ENCODE data around the gene CORO2B. TPM values are rescaled to one million over a fixed set of nuclear protein-coding genes. Genes with fewer than 3 reads are reported as not detected.

The CORO2B gene
- total RNA-seq, 6 experiments from 2014 or later: 9.3 to 11.0 (median 9.9) TPM

- H3K36me3 Mint-ChIP-seq (ENCODE audit: low read depth): no peaks in the 10 kb centered on the region
- H3K9me3 Mint-ChIP-seq: no peaks in the 10 kb centered on the region
- no peak overlapping the region for H3K4me3 Mint-ChIP-seq
- H3K27me3 Mint-ChIP-seq (ENCODE audit: insufficient read depth): peaks cover 2% of the 10 kb centered on the region; the same call in 1 of the 2 replicates
- no peak overlapping the region for H3K27ac Mint-ChIP-seq
- peaks cover 13% of the 10 kb centered on the region for H3K4me1 Mint-ChIP-seq (ENCODE audit: low read depth)
- no peak for DNase-seq
- no peak for TF ChIP-seq CTCF (IDR thresholded peaks at IDR 0.05)
Measured at GRCh38 chr15:68653031-68653635, 74.3 kb downstream of the CORO2B start.

DNA sequence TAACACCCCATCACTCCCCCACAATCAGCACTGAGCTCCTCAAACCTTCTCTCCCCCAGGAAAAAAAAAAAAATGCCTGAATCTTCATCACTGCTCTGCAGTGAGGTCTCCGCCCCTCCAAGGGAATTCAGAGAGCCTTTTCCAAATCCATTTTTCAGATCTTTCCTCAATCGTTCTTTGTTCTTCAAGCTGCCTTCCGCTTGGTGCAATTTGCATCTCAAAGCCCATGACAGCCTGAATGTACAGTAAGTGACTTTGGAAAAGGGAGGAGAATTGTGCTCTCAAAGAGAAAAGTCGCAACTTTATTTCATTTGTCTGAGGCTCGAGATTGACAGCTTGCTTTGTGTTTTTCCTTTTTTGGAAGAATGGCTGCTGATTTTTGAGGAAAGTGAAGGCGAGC is 75.0 kb downstream of the CORO2B start:
- peaks cover 13% of the 10 kb centered on the region for H3K4me1 Mint-ChIP-seq (ENCODE audit: low read depth)
- no peak for TF ChIP-seq CTCF (IDR thresholded peaks at IDR 0.05)
- H3K9me3 Mint-ChIP-seq: no peaks in the 10 kb centered on the region
- H3K4me3 Mint-ChIP-seq: no peak overlapping the region
- H3K36me3 Mint-ChIP-seq (ENCODE audit: low read depth): no peaks in the 10 kb centered on the region
- DNase-seq: no peak
- no peak overlapping the region for H3K27ac Mint-ChIP-seq
- H3K27me3 Mint-ChIP-seq (ENCODE audit: insufficient read depth): peaks cover 2% of the 10 kb centered on the region; the same call in 1 of the 2 replicates

DNA sequence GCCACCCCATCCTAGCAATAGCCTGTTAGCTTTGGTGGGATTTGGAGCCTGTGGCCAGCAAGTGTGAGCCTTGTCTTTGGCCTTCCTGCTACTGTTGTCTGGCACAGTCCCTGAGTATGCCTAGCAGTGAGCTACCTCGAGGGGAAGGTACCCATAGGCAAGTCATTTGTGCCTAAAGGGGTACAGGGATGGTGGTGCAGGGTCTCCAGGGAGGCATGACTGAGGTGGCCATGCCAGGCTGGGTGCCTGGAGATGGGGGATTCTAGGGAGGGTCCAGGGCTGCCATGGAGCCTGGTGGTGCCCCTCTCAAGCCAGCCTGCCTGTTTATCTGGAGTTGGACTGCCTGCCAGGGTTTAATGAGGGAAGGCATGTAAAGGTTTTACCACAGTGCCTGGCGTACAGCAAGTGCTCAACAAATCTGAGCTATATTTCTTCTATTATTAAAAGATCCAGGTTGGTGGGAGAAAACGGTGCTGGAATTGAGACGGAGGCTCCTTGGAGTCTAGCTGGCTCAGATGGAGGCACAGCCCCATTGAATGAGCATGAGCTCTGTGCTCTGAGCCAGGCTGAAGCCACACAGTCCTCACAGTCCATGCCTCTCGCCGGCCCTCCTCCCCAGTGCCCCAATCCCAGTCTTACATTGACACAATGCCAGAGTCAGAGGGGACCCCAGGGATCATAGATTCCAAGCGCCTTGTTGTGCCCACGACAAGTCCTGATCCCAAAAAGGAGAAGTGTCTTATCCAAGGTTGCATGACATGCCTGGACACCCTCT is 76.2 kb downstream of the CORO2B start:
- no peaks in the 10 kb centered on the region for H3K36me3 Mint-ChIP-seq (ENCODE audit: low read depth)
- peaks cover 2% of the 10 kb centered on the region; the same call in 1 of the 2 replicates for H3K27me3 Mint-ChIP-seq (ENCODE audit: insufficient read depth)
- H3K9me3 Mint-ChIP-seq: no peaks in the 10 kb centered on the region
- no peak overlapping the region for H3K4me3 Mint-ChIP-seq
- no peak for DNase-seq
- peaks cover 13% of the 10 kb centered on the region for H3K4me1 Mint-ChIP-seq (ENCODE audit: low read depth)
- no peak for TF ChIP-seq CTCF (IDR thresholded peaks at IDR 0.05)
- H3K27ac Mint-ChIP-seq: no peak overlapping the region

DNA sequence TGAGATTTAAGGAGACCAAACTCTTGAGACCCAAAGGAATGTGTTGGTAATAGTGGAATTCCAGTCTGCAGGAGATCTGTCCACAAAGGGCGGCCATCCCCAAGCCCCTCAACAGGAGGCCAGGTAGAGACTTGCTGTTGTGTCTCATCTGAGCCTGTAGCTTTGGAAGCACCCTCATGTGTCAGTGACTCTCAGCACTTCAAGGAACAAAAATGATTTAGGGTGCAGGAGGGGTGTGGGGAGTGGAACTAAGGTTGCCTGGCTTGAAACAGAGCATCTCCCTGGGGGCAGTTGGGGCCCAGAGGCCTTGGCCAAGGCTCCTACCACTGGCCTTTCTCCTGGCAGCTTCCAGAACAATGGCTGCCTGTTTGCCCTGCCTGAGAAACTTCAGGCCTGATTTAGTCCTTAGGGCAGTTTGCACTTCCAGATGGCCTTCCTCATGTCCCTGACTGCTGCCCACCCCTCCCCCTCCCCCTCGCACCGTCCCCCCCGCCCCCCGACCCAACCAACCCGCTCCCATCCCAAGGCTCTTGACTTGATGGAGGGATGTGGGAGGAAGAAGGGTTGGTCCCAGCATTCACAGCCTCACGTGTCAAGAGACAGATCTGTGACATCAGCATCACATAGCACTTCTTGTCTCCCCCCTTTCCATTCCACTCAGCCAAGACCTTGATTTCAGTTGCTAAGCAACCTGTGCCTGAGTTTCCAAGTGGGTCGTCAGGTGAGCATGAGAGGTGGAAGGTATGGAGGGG is 77.1 kb downstream of the CORO2B start:
- Mint-ChIP-seq H3K4me3 (no peak overlapping the region), H3K9me3 (no peaks in the 10 kb centered on the region), H3K27me3 (ENCODE audit: insufficient read depth) (peaks cover 2% of the 10 kb centered on the region; the same call in 1 of the 2 replicates), H3K27ac (no peak overlapping the region), H3K4me1 (ENCODE audit: low read depth) (peaks cover 21% of the 10 kb centered on the region), H3K36me3 (ENCODE audit: low read depth) (no peaks in the 10 kb centered on the region)
- DNase-seq: no peak
- TF ChIP-seq CTCF (IDR thresholded peaks at IDR 0.05): no peak

- Mint-ChIP-seq H3K4me3 (no peak overlapping the region), H3K27me3 (ENCODE audit: insufficient read depth) (peaks cover 2% of the 10 kb centered on the region; the same call in 1 of the 2 replicates), H3K27ac (no peak overlapping the region), H3K36me3 (ENCODE audit: low read depth) (no peaks in the 10 kb centered on the region), H3K9me3 (no peaks in the 10 kb centered on the region), H3K4me1 (ENCODE audit: low read depth) (peaks cover 21% of the 10 kb centered on the region)
- DNase-seq: no peak
- TF ChIP-seq CTCF (IDR thresholded peaks at IDR 0.05): no peak
Measured at GRCh38 chr15:68656438-68656739, 77.6 kb downstream of the CORO2B start.
